Loucy (cell line): ENCODE measurements around the gene CLDN10.

ENCODE experiments used
- H2AFZ ChIP-seq: fragments of 200-600 bp; sonication (generic); 2 replicates; pipeline ENCODE4 v1.6.0; 2016; ENCODE audit warnings: antibody characterized with exemption, mild to moderate bottlenecking, low read length, moderate library complexity
- H3F3A ChIP-seq: fragments of 200-600 bp; 2 replicates; pipeline ENCODE4 v1.6.0; 2016; ENCODE audit warnings: antibody characterized with exemption, low read depth, mild to moderate bottlenecking
- H3K27me3 ChIP-seq: fragments of 200-600 bp; sonication (generic); 2 replicates; pipeline ENCODE4 v1.6.1; 2014; ENCODE audit warnings: low read length, mild to moderate bottlenecking; ENCODE audit not compliant: insufficient read depth, poor library complexity, severe bottlenecking
- H3K36me3 ChIP-seq: fragments of 200-600 bp; sonication (generic); 2 replicates; pipeline ENCODE4 v1.6.1; 2016; ENCODE audit warnings: low read length; ENCODE audit not compliant: insufficient read depth
- H3K4me1 ChIP-seq: fragments of 200-600 bp; sonication (generic); 2 replicates; pipeline ENCODE4 v1.5.1; 2014; ENCODE audit warnings: low read length, mild to moderate bottlenecking; ENCODE audit not compliant: insufficient read depth, poor library complexity, severe bottlenecking
- H3K4me2 ChIP-seq: fragments of 200-600 bp; sonication (generic); 2 replicates; pipeline ENCODE4 v1.6.0; 2014; ENCODE audit warnings: antibody characterized with exemption, low read length, low read depth, mild to moderate bottlenecking; ENCODE audit not compliant: poor library complexity, severe bottlenecking
- H3K4me3 ChIP-seq: fragments of 200-600 bp; sonication (generic); 2 replicates; pipeline ENCODE4 v1.5.1; 2014; ENCODE audit warnings: low read length, mild to moderate bottlenecking, mixed read lengths; ENCODE audit not compliant: poor library complexity, severe bottlenecking
- H3K79me2 ChIP-seq: fragments of 200-600 bp; sonication (generic); 2 replicates; pipeline ENCODE4 v1.6.1; 2014; ENCODE audit warnings: low read length; ENCODE audit not compliant: insufficient read depth
- H3K9ac ChIP-seq: fragments of 200-600 bp; sonication (generic); 2 replicates; pipeline ENCODE4 v1.6.0; 2014; ENCODE audit warnings: mild to moderate bottlenecking, low read depth, low read length, moderate library complexity; ENCODE audit not compliant: poor library complexity, severe bottlenecking
- H3K9me2 ChIP-seq: fragments of 200-600 bp; sonication (generic); replicated peaks from 2 replicates; pipeline ENCODE4 v1.6.1; 2016; ENCODE audit warnings: low read depth, low read length, mixed read lengths
- H3K9me3 ChIP-seq: fragments of 200-600 bp; sonication (generic); 2 replicates; pipeline ENCODE4 v1.6.1; 2014; ENCODE audit warnings: mild to moderate bottlenecking, antibody characterized with exemption, low read length, low read depth; ENCODE audit not compliant: insufficient read depth
- H4K20me1 ChIP-seq: fragments of 200-600 bp; sonication (generic); 2 replicates; pipeline ENCODE4 v1.6.0; 2014; ENCODE audit warnings: antibody characterized with exemption, low read length, mild to moderate bottlenecking; ENCODE audit not compliant: insufficient read depth, poor library complexity, severe bottlenecking
- EZH2phosphoT487 ChIP-seq: fragments of 200-600 bp; IDR thresholded peaks from 2 replicates; pipeline ENCODE4 v1.6.1; 2018; ENCODE audit warnings: antibody characterized with exemption, mild to moderate bottlenecking, moderate library complexity, borderline replicate concordance
- TF ChIP-seq, protein P1 (sequence below): fragments of 200-600 bp; sonication (generic); conservative IDR thresholded peaks from 2 replicates; pipeline ENCODE4 v1.5.1; 2014; ENCODE audit warnings: mild to moderate bottlenecking, antibody characterized with exemption, low read length

Gene CLDN10

DNA sequence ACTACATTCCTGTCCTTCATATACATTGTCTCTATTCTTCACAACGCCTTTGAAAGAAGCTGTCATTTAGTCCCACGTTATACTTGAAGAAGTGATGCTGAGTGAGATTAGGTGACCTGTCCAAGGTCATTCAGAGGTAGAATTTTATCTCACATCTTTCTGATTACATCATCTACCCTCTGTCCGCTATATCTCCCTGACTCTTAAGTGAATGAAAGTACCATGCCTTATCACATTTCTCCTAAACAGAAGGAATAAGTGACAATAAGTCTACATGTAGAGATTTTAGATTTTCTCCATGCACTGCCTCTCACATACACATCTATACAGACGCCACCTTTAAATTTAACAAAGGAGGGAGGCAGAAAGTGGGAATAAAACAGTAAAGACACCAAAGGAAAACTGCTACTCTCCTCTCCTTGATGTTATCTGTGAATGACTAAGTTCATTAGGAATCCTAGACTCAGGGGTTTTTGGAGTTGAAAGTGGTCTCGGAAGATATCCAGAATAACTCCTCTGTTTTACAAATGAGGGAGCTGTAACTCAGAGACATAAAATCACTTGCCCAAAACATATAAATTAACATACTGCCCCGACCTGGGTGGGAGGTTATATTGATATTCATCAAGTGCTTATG is 4.9 kb upstream of the CLDN10 start:
- Histone ChIP-seq H4K20me1 (no peaks in the 10 kb centered on the region), H3K9me3 (no peaks in the 10 kb centered on the region), H3K4me1 (no peaks in the 10 kb centered on the region), H3K79me2 (no peaks in the 10 kb centered on the region), H3K9ac (no peak overlapping the region), H3K4me3 (no peak overlapping the region), H2AFZ (no peak overlapping the region), H3K9me2 (no peaks in the 10 kb centered on the region), H3K36me3 (no peaks in the 10 kb centered on the region), H3F3A (no peaks in the 10 kb centered on the region), H3K4me2 (no peak overlapping the region), H3K27me3 (no peaks in the 10 kb centered on the region)
- TF ChIP-seq, protein P1, sequence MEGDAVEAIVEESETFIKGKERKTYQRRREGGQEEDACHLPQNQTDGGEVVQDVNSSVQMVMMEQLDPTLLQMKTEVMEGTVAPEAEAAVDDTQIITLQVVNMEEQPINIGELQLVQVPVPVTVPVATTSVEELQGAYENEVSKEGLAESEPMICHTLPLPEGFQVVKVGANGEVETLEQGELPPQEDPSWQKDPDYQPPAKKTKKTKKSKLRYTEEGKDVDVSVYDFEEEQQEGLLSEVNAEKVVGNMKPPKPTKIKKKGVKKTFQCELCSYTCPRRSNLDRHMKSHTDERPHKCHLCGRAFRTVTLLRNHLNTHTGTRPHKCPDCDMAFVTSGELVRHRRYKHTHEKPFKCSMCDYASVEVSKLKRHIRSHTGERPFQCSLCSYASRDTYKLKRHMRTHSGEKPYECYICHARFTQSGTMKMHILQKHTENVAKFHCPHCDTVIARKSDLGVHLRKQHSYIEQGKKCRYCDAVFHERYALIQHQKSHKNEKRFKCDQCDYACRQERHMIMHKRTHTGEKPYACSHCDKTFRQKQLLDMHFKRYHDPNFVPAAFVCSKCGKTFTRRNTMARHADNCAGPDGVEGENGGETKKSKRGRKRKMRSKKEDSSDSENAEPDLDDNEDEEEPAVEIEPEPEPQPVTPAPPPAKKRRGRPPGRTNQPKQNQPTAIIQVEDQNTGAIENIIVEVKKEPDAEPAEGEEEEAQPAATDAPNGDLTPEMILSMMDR = no peak
- no peak for TF ChIP-seq EZH2phosphoT487

DNA sequence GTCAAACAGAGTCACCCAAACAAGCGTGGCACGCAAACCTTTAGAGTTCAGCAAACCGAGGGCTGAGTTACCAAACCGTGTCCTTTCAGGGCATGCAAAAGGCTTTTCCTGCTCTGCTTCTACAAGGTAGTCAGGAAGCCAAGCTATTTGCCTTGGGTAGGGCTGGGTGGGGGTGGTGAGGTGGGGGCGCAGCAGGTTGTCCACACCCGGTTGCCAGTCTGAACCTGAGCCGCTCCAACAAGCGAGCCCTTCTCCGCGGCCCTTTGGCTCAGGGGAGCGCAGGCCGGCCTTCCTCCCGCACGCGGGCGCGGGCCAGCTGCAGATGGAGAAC is 347 bp upstream of the CLDN10 start:
- H2AFZ ChIP-seq = no peak overlapping the region

DNA sequence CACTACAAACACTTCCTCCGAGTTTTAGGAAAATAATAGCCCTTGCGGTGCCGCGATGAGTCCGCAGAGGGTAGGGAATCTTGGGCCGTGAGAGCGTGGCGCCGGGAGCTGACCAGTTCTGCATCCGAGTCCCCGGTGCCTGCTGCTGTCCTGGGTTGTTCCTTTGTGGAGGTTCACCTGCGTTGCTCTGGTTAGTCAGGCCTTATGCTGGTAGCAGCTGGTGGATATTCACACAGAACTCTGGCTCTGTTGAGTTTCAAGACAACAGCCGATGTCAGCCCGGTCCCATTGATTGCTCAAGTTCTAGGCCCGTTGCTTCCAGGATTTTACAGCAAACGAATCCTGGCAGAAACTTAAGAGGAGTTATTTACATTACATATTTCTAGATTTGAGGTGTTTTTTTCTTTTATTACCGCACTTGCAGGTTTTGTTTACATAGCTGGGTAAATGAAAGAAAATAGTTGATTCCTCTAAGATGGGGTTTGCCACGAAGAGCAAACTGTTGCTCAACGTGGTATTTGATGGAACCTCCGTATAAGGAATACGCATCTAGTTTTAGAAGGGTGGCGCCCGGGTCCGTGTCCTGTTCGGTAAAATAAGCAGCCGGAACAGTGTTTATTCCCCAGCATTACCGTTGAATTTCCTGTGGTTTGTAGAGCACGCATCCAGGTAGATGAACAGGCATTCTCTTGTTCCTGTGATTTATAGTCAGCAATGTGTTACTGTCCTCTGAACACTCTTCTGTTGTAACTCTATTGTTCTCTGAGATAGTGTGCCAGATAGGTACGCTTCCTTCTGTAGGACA is 1.3 kb downstream of the CLDN10 start:
- no peak overlapping the region for H2AFZ ChIP-seq
- no peak overlapping the region for H3K9ac ChIP-seq
- no peaks in the 10 kb centered on the region for H3F3A ChIP-seq
- H3K27me3 ChIP-seq = no peaks in the 10 kb centered on the region
- no peak overlapping the region for H3K4me3 ChIP-seq
- no peak overlapping the region for H3K4me2 ChIP-seq
- no peaks in the 10 kb centered on the region for H3K36me3 ChIP-seq
- no peaks in the 10 kb centered on the region for H3K9me2 ChIP-seq
- no peaks in the 10 kb centered on the region for H3K4me1 ChIP-seq
- H4K20me1 ChIP-seq = no peaks in the 10 kb centered on the region
- TF ChIP-seq EZH2phosphoT487 = no peak
- TF ChIP-seq, protein P1 = no peak
- H3K9me3 ChIP-seq = no peaks in the 10 kb centered on the region
- no peaks in the 10 kb centered on the region for H3K79me2 ChIP-seq

More for the DNA sequence above, 347 bp upstream of the CLDN10 start:
- Histone ChIP-seq H3F3A (no peaks in the 10 kb centered on the region), H3K27me3 (no peaks in the 10 kb centered on the region), H3K9me3 (no peaks in the 10 kb centered on the region), H3K4me1 (no peaks in the 10 kb centered on the region), H3K4me3 (no peak overlapping the region), H3K4me2 (no peak overlapping the region), H3K79me2 (no peaks in the 10 kb centered on the region), H3K9ac (no peak overlapping the region), H3K36me3 (no peaks in the 10 kb centered on the region), H3K9me2 (no peaks in the 10 kb centered on the region), H4K20me1 (no peaks in the 10 kb centered on the region)
- TF ChIP-seq EZH2phosphoT487 = no peak
- TF ChIP-seq, protein P1 = no peak
